K562 (cell line): ENCODE data around the gene KCNG1. TPM values are rescaled to one million over a fixed set of nuclear protein-coding genes. Genes with fewer than 3 reads are reported as not detected.
A peak's percentile ranks its signal among the peaks of the same experiment; 100 is the strongest.

Experiments
- ARID3B ChIP-seq: fragments of 250-450 bp; sonication (Bioruptor Pico); IDR thresholded peaks from 2 replicates; pipeline ENCODE4 v1.4.0; 2020; ENCODE audit warnings: borderline replicate concordance
- CBFA2T3 ChIP-seq: fragments of 450-650 bp; IDR thresholded peaks from 2 replicates; pipeline ENCODE4 v1.6.1; 2017
- CC2D1A ChIP-seq: fragments of 450-650 bp; IDR thresholded peaks from 2 replicates; pipeline ENCODE4 v1.6.1; 2017; ENCODE audit warnings: mild to moderate bottlenecking
- CHD4 ChIP-seq: fragments of 200-600 bp; sonication (generic); IDR thresholded peaks from 3 replicates; pipeline ENCODE4 v1.6.1; 2012; ENCODE audit warnings: low read depth, mild to moderate bottlenecking, mixed read lengths, low read length, inconsistent platforms; ENCODE audit not compliant: insufficient read depth, insufficient replicate concordance, poor library complexity, severe bottlenecking
- DPF2 ChIP-seq: fragments of 450-650 bp; IDR thresholded peaks from 2 replicates; pipeline ENCODE4 v1.6.1; 2016
- E2F5 ChIP-seq: sonication (generic); formaldehyde crosslinking; IDR thresholded peaks from 2 replicates; pipeline ENCODE4 v1.8.0; 2022; ENCODE audit warnings: mild to moderate bottlenecking, missing genetic modification reagents
- HMGN3 ChIP-seq: IDR thresholded peaks from 2 replicates; pipeline ENCODE4 v1.6.1; 2011; ENCODE audit warnings: borderline replicate concordance, low read depth, mild to moderate bottlenecking, mixed read lengths, low read length; ENCODE audit not compliant: insufficient read length; ENCODE audit errors: extremely low read depth
- KAT7 ChIP-seq: sonication (generic); formaldehyde crosslinking; IDR thresholded peaks from 2 replicates; pipeline ENCODE4 v1.8.0; 2022; ENCODE audit warnings: missing genetic modification reagents, mild to moderate bottlenecking, borderline replicate concordance
- NCOA6 ChIP-seq: fragments of 450-650 bp; IDR thresholded peaks from 2 replicates; pipeline ENCODE4 v1.6.1; 2017; ENCODE audit warnings: mild to moderate bottlenecking
- RERE ChIP-seq: sonication (generic); formaldehyde crosslinking; IDR thresholded peaks from 2 replicates; pipeline ENCODE4 v1.8.0; 2023; ENCODE audit warnings: missing genetic modification reagents, mild to moderate bottlenecking, borderline replicate concordance
- SP2 ChIP-seq: IDR thresholded peaks from 2 replicates; pipeline ENCODE4 v1.6.1; 2011; ENCODE audit warnings: mild to moderate bottlenecking, low read depth, low read length, moderate library complexity; ENCODE audit not compliant: poor library complexity, severe bottlenecking; ENCODE audit errors: extremely low read depth
- STAT5A ChIP-seq: IDR thresholded peaks from 2 replicates; pipeline ENCODE4 v1.6.1; 2012; ENCODE audit warnings: low read length, inconsistent platforms, borderline replicate concordance
- STAT5B ChIP-seq: fragments of 250-450 bp; sonication (Bioruptor Pico); IDR thresholded peaks from 2 replicates; pipeline ENCODE4 v1.8.0; 2021; ENCODE audit warnings: mild to moderate bottlenecking, inconsistent platforms
- THAP12 ChIP-seq: fragments of 250-450 bp; sonication (Bioruptor Pico); IDR thresholded peaks from 2 replicates; pipeline ENCODE4 v1.9.0; 2021; ENCODE audit warnings: mild to moderate bottlenecking, inconsistent platforms
- ZNF232 ChIP-seq: sonication (generic); formaldehyde crosslinking; IDR thresholded peaks from 2 replicates; pipeline ENCODE4 v1.8.0; 2022; ENCODE audit warnings: mild to moderate bottlenecking, missing genetic modification reagents
- ZNF24 ChIP-seq: fragments of 450-650 bp; IDR thresholded peaks from 2 replicates; pipeline ENCODE4 v1.6.1; 2016
- ZNF3 ChIP-seq: fragments of 250-450 bp; sonication (Bioruptor Pico); IDR thresholded peaks from 2 replicates; pipeline ENCODE4 v1.5.0; 2021; ENCODE audit warnings: mild to moderate bottlenecking, moderate library complexity
- ZNF311 ChIP-seq: fragments of 250-450 bp; sonication (Bioruptor Pico); IDR thresholded peaks from 2 replicates; pipeline ENCODE4 v1.4.0; 2020; ENCODE audit warnings: mild to moderate bottlenecking, moderate library complexity
- ZNF586 ChIP-seq: fragments of 450-650 bp; formaldehyde crosslinking; conservative IDR thresholded peaks from 2 replicates; pipeline ENCODE4 v1.4.0; 2020; ENCODE audit warnings: mild to moderate bottlenecking, moderate library complexity
- polyA plus RNA-seq, 8 experiments: library from polyadenylated mRNA; depleted of rRNA in 4 of 8; stranded (reverse) in 5 of 8; unstranded in 3 of 8; fragments of >200 nt; fragmentation: Nextera tagmentation in 2 of 8; fragmentation: Illumina TruSeq in 1 of 8; extraction: Ambion mirVana in 2 of 8; extraction: Trizol in 1 of 8; gene quantifications; 2 replicates each; pipeline versions ENCODE4 v1.2.1 to v1.2.3, GENCODE V29; 2011 to 2014; ENCODE audit warnings: inconsistent platforms in 1 of 8, missing spikeins in 1 of 8
- total RNA-seq, 7 experiments: library from RNA; depleted of rRNA in 6 of 7; stranded (reverse); fragments of >200 nt in 6 of 7; fragmentation: Illumina TruSeq in 2 of 7; extraction: Trizol in 2 of 7; gene quantifications; 2 replicates each; pipeline versions ENCODE4 v1.2.1 to v1.2.3, GENCODE V29; 2011 to 2021; ENCODE audit warnings: low replicate concordance in 1 of 7

The KCNG1 gene
- total and polyA plus RNA-seq, 9 of the 15 experiments (the other 6 are each of a cell fraction or from before 2014, with no cell fraction given), result 0.06 to 1.5 (median 0.22) TPM; not detected in 2

- no peak for TF ChIP-seq RERE
- no peak for TF ChIP-seq ARID3B (CRISPR knock-in tag)
- no peak for TF ChIP-seq ZNF586 (CRISPR knock-in tag)
- TF ChIP-seq STAT5B (CRISPR knock-in tag), result no peak
- TF ChIP-seq ZNF3, result no peak
- TF ChIP-seq HMGN3, result no peak
- no peak for TF ChIP-seq DPF2
- TF ChIP-seq NCOA6, result no peak
- TF ChIP-seq ZNF24, result peak; percentile 72
- TF ChIP-seq CHD4, result no peak
- no peak for TF ChIP-seq CC2D1A
- TF ChIP-seq THAP12, result no peak
- no peak for TF ChIP-seq KAT7
- TF ChIP-seq CBFA2T3, result no peak
- TF ChIP-seq E2F5, result no peak
- no peak for TF ChIP-seq ZNF311 (CRISPR knock-in tag)
- no peak for TF ChIP-seq SP2
- no peak for TF ChIP-seq STAT5A
- TF ChIP-seq ZNF232 (CRISPR knock-in tag), result no peak
Measured at GRCh38 chr20:50980071-50980681, 42.7 kb downstream of the KCNG1 start (continued).
